GM23338 (cell line): ENCODE data around the gene CASQ2. TPM values are rescaled to one million over a fixed set of nuclear protein-coding genes. Genes with fewer than 3 reads are reported as not detected.

Source experiments
- EZH2 ChIP-seq: fragments of 200-600 bp; sonication (generic); IDR thresholded peaks from one replicate; pipeline ENCODE4 v1.8.0; 2017; ENCODE audit warnings: antibody characterized with exemption, mild to moderate bottlenecking, low read depth; ENCODE audit not compliant: unreplicated experiment
- EZH2phosphoT487 ChIP-seq: fragments of 200-600 bp; sonication (generic); IDR thresholded peaks from one replicate; pipeline ENCODE4 v1.8.1; 2018; ENCODE audit warnings: antibody characterized with exemption; ENCODE audit not compliant: unreplicated experiment
- NANOG ChIP-seq: IDR thresholded peaks from 2 replicates; pipeline ENCODE4 v1.6.1; 2016; ENCODE audit warnings: antibody characterized with exemption, borderline replicate concordance
- STAT1 ChIP-seq: IDR thresholded peaks from one replicate; pipeline ENCODE4 v1.6.1; 2016; ENCODE audit warnings: antibody characterized with exemption; ENCODE audit not compliant: unreplicated experiment
- ZNF331 ChIP-seq: fragments of 250-450 bp; sonication (Bioruptor Pico); IDR thresholded peaks from 2 replicates; pipeline ENCODE4 v1.5.0; 2020; ENCODE audit warnings: low read depth, mild to moderate bottlenecking, moderate library complexity
- polyA plus RNA-seq: library from polyadenylated mRNA; unstranded; fragments of >200 nt; fragmentation: Nextera tagmentation; extraction: Ambion mirVana; gene quantifications from 2 replicates; pipeline ENCODE4 v1.2.1, GENCODE V29; 2016
- total RNA-seq: library from RNA; depleted of rRNA; stranded (reverse); fragments of >200 nt; shearing (Covaris generic); gene quantifications from 2 replicates; pipeline ENCODE4 v1.2.3, GENCODE V29; 2014
- TF ChIP-seq, protein P1 (sequence below): fragments of 250-450 bp; sonication (Bioruptor Pico); IDR thresholded peaks from 2 replicates; pipeline ENCODE4 v1.5.0; 2020; ENCODE audit warnings: mild to moderate bottlenecking, moderate library complexity
- TF ChIP-seq, protein P2 (sequence below), 2 experiments: fragments of 200-600 bp in 1 of 2; sonication (generic) in 1 of 2; conservative IDR thresholded peaks; 2 replicates each; pipeline versions ENCODE4 v1.5.1 to v1.6.1; 2016 to 2017; ENCODE audit warnings: antibody characterized with exemption in 2 of 2, low read depth in 2 of 2, mild to moderate bottlenecking in 2 of 2, moderate library complexity in 1 of 2
- TF ChIP-seq, protein P3 (sequence below): IDR thresholded peaks from 2 replicates; pipeline ENCODE4 v1.6.1; 2016; ENCODE audit warnings: antibody characterized with exemption

The CASQ2 gene
- total and polyA plus RNA-seq, 2 experiments from 2014 or later, result not detected

DNA sequence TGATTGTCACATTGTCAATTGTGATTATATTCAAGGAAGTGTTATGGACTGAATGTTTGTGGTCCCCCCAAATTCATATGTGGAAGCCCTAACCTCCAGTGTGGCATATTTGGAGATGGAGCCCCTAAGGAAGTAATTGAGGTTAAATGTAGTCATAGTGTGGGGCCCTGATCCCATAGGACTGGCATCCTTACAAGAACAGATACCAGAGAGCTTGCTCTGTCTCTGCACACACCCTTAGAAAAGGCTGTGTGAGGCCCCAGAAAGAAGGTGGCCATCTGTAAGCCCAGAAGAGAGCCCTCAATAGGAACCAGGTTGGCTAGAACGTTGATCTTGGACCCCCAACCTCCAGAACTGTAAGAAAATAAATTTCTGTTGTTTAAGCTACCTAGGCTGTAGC, 98.6 kb downstream of the CASQ2 start (continued):
- TF ChIP-seq, protein P1, sequence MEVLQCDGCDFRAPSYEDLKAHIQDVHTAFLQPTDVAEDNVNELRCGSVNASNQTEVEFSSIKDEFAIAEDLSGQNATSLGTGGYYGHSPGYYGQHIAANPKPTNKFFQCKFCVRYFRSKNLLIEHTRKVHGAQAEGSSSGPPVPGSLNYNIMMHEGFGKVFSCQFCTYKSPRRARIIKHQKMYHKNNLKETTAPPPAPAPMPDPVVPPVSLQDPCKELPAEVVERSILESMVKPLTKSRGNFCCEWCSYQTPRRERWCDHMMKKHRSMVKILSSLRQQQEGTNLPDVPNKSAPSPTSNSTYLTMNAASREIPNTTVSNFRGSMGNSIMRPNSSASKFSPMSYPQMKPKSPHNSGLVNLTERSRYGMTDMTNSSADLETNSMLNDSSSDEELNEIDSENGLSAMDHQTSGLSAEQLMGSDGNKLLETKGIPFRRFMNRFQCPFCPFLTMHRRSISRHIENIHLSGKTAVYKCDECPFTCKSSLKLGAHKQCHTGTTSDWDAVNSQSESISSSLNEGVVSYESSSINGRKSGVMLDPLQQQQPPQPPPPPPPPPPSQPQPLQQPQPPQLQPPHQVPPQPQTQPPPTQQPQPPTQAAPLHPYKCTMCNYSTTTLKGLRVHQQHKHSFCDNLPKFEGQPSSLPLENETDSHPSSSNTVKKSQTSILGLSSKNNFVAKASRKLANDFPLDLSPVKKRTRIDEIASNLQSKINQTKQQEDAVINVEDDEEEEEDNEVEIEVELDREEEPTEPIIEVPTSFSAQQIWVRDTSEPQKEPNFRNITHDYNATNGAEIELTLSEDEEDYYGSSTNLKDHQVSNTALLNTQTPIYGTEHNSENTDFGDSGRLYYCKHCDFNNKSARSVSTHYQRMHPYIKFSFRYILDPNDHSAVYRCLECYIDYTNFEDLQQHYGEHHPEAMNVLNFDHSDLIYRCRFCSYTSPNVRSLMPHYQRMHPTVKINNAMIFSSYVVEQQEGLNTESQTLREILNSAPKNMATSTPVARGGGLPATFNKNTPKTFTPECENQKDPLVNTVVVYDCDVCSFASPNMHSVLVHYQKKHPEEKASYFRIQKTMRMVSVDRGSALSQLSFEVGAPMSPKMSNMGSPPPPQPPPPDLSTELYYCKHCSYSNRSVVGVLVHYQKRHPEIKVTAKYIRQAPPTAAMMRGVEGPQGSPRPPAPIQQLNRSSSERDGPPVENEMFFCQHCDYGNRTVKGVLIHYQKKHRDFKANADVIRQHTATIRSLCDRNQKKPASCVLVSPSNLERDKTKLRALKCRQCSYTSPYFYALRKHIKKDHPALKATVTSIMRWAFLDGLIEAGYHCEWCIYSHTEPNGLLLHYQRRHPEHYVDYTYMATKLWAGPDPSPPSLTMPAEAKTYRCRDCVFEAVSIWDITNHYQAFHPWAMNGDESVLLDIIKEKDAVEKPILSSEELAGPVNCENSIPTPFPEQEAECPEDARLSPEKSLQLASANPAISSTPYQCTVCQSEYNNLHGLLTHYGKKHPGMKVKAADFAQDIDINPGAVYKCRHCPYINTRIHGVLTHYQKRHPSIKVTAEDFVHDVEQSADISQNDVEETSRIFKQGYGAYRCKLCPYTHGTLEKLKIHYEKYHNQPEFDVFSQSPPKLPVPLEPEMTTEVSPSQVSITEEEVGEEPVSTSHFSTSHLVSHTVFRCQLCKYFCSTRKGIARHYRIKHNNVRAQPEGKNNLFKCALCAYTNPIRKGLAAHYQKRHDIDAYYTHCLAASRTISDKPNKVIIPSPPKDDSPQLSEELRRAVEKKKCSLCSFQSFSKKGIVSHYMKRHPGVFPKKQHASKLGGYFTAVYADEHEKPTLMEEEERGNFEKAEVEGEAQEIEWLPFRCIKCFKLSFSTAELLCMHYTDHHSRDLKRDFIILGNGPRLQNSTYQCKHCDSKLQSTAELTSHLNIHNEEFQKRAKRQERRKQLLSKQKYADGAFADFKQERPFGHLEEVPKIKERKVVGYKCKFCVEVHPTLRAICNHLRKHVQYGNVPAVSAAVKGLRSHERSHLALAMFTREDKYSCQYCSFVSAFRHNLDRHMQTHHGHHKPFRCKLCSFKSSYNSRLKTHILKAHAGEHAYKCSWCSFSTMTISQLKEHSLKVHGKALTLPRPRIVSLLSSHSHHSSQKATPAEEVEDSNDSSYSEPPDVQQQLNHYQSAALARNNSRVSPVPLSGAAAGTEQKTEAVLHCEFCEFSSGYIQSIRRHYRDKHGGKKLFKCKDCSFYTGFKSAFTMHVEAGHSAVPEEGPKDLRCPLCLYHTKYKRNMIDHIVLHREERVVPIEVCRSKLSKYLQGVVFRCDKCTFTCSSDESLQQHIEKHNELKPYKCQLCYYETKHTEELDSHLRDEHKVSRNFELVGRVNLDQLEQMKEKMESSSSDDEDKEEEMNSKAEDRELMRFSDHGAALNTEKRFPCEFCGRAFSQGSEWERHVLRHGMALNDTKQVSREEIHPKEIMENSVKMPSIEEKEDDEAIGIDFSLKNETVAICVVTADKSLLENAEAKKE, result no peak
- TF ChIP-seq NANOG (no peak), STAT1 (no peak), ZNF331 (CRISPR knock-in tag) (no peak), EZH2phosphoT487 (no peak), EZH2 (no peak)
- TF ChIP-seq, protein P2, sequence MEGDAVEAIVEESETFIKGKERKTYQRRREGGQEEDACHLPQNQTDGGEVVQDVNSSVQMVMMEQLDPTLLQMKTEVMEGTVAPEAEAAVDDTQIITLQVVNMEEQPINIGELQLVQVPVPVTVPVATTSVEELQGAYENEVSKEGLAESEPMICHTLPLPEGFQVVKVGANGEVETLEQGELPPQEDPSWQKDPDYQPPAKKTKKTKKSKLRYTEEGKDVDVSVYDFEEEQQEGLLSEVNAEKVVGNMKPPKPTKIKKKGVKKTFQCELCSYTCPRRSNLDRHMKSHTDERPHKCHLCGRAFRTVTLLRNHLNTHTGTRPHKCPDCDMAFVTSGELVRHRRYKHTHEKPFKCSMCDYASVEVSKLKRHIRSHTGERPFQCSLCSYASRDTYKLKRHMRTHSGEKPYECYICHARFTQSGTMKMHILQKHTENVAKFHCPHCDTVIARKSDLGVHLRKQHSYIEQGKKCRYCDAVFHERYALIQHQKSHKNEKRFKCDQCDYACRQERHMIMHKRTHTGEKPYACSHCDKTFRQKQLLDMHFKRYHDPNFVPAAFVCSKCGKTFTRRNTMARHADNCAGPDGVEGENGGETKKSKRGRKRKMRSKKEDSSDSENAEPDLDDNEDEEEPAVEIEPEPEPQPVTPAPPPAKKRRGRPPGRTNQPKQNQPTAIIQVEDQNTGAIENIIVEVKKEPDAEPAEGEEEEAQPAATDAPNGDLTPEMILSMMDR (conservative IDR thresholded peaks at IDR 0.05; ENCODE audit: low read depth in 2 of 2), result no peak
- TF ChIP-seq, protein P3, sequence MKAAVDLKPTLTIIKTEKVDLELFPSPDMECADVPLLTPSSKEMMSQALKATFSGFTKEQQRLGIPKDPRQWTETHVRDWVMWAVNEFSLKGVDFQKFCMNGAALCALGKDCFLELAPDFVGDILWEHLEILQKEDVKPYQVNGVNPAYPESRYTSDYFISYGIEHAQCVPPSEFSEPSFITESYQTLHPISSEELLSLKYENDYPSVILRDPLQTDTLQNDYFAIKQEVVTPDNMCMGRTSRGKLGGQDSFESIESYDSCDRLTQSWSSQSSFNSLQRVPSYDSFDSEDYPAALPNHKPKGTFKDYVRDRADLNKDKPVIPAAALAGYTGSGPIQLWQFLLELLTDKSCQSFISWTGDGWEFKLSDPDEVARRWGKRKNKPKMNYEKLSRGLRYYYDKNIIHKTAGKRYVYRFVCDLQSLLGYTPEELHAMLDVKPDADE, result no peak
